Measurements from ENCODE around the gene MGRN1.

The MGRN1 gene

DNA sequence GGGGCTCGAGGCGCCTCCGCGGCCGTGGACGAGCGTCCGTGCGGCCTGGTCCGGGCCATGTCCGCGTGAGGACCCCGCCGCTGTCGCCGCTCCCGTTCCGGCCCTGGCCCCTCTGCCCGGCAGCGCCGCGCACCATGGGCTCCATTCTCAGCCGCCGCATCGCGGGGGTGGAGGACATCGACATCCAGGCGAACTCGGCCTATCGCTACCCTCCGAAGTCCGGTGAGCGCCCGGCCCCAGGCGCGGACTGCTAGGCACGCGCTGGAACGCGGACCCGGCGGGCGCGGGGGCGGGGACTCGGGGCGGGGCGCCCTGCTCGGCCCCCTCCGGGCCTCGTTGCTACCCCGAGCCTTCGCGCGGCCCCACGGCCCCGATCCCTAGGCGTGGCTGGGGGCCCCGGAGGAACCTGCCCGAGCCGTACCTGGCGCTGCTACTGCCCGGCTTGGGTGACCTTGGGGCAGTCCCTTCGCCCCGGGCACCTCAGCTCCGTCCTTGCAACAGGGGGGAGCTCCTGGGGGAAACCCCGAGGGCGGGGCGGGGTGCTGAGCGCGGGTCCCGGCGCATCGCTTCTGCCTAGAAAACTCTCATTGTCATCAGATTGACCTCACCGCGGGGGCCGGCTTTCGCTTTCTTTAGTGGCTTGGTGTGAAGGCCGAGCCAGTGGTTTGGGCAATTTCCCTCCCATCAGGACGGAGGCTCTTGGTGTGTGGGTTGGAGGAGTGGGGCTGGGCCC lies 367 bp downstream of the MGRN1 start:
- peaks cover 7% of the 10 kb centered on the region for H3K4me1 ChIP-seq (ENCODE audit: control insufficient read depth, insufficient read depth, low read length)
- 0% methylated on average over 80 of the region's 80 CpGs for whole genome bisulfite sequencing, 2 experiments

DNA sequence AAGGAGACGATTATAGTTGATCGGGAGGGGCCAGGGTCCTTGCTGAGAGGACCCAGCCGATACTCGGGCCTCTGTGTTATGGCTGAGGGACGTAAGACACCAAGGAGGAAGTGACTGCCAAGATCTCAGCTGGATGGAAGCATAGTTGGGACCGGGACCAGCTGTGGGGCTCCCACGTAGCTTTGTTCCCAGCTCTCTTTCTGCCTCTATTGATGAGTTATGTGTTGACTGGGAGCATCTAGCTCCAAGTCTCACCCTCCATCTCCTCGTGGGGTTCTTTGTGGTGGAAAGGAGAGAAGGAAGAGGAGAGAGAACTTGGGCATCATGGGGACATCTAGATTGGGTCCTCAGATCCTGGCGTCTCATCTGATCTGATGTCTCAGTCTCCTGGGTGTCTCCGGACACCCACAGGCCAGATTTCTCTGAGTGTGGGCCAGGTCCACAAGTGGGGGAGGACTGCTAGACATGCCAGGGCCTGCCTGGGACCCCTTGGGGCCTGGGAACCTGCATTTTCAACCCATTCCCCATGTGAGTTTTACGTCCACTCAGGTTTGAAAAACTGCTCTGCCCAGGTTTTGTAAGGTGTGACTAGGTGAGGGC lies 1.0 kb downstream of the MGRN1 start:
- 19 to 22% methylated on average over 11 of the region's 11 CpGs for WGBS, 2 experiments
- H3K4me3 ChIP-seq (ENCODE audit: insufficient read depth, low read depth, low read length): peak overlapping the region; percentile 72
- H3K9me3 ChIP-seq (ENCODE audit: control insufficient read depth, low read length): no peaks in the 10 kb centered on the region
- no peak overlapping the region for H3K27ac ChIP-seq (ENCODE audit: insufficient read depth, low read depth, low read length, poor library complexity, severe bottlenecking)
- no peaks in the 10 kb centered on the region for H3K36me3 ChIP-seq (ENCODE audit: control insufficient read depth, insufficient read depth, low read length)
- H3K27me3 ChIP-seq (ENCODE audit: control insufficient read depth, insufficient read depth, low read length, poor library complexity, severe bottlenecking): no peaks in the 10 kb centered on the region
- H3K4me1 ChIP-seq (ENCODE audit: control insufficient read depth, insufficient read depth, low read length): peaks cover 7% of the 10 kb centered on the region

More for the DNA sequence above, 367 bp downstream of the MGRN1 start:
- H3K27ac ChIP-seq (ENCODE audit: insufficient read depth, low read depth, low read length, poor library complexity, severe bottlenecking): peak overlapping the region; percentile 76
- no peaks in the 10 kb centered on the region for H3K36me3 ChIP-seq (ENCODE audit: control insufficient read depth, insufficient read depth, low read length)
- no peaks in the 10 kb centered on the region for H3K27me3 ChIP-seq (ENCODE audit: control insufficient read depth, insufficient read depth, low read length, poor library complexity, severe bottlenecking)
- peak overlapping the region; percentile 72 for H3K4me3 ChIP-seq (ENCODE audit: insufficient read depth, low read depth, low read length)
- H3K9me3 ChIP-seq (ENCODE audit: control insufficient read depth, low read length): no peaks in the 10 kb centered on the region

DNA sequence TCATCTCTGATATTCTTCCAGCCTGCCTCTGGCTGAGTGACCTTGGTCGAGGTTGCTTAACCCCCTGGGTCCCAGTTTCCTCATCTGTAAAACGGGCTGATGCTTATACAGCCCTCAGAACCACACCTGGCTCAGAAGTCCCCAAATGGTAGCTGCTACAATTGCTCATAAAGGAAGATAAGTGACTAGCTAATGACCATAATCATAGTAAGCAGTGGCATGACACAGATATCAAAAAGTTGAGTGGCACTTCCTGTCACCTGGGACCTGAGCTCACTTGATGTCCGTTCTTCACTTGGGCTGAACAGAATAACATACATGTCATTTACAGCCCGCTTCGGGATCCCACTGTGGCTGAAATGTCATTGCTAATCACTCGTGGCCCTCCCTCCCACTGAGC lies 1.8 kb downstream of the MGRN1 start:
- Histone ChIP-seq H3K4me3 (ENCODE audit: insufficient read depth, low read depth, low read length) (peak overlapping the region; percentile 72), H3K27ac (ENCODE audit: insufficient read depth, low read depth, low read length, poor library complexity, severe bottlenecking) (no peak overlapping the region), H3K27me3 (ENCODE audit: control insufficient read depth, insufficient read depth, low read length, poor library complexity, severe bottlenecking) (no peaks in the 10 kb centered on the region), H3K9me3 (ENCODE audit: control insufficient read depth, low read length) (peaks cover 2% of the 10 kb centered on the region), H3K4me1 (ENCODE audit: control insufficient read depth, insufficient read depth, low read length) (peaks cover 7% of the 10 kb centered on the region), H3K36me3 (ENCODE audit: control insufficient read depth, insufficient read depth, low read length) (no peaks in the 10 kb centered on the region)
- 74 to 80% methylated on average over 6 of the region's 6 CpGs for WGBS, 2 experiments

DNA sequence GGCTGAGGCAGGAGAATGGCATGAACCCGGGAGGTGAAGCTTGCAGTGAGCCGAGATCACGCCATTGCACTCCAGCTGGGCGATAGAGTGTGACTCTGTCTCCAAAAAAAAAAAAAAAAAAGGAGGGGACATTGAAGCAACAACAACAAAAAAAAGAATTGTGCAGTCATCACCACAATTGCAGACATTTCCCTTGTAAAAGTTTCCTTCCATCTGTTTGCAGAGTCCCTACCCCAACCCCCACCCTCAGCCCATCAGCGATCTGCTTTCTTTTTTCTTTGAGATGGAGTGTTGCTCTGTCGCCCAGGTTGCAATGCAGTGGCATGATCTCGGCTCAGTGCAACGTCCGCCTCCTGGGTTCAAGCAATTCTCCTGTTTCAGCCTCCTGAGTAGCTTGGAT lies 3.7 kb downstream of the MGRN1 start:
- H3K4me3 ChIP-seq (ENCODE audit: insufficient read depth, low read depth, low read length): no peak overlapping the region
- no peaks in the 10 kb centered on the region for H3K36me3 ChIP-seq (ENCODE audit: control insufficient read depth, insufficient read depth, low read length)
- no peaks in the 10 kb centered on the region for H3K27me3 ChIP-seq (ENCODE audit: control insufficient read depth, insufficient read depth, low read length, poor library complexity, severe bottlenecking)
- H3K27ac ChIP-seq (ENCODE audit: insufficient read depth, low read depth, low read length, poor library complexity, severe bottlenecking): no peak overlapping the region
- 92 to 93% methylated on average over 9 of the region's 9 CpGs for WGBS, 2 experiments
- H3K4me1 ChIP-seq (ENCODE audit: control insufficient read depth, insufficient read depth, low read length): peaks cover 7% of the 10 kb centered on the region
- peaks cover 2% of the 10 kb centered on the region for H3K9me3 ChIP-seq (ENCODE audit: control insufficient read depth, low read length)

DNA sequence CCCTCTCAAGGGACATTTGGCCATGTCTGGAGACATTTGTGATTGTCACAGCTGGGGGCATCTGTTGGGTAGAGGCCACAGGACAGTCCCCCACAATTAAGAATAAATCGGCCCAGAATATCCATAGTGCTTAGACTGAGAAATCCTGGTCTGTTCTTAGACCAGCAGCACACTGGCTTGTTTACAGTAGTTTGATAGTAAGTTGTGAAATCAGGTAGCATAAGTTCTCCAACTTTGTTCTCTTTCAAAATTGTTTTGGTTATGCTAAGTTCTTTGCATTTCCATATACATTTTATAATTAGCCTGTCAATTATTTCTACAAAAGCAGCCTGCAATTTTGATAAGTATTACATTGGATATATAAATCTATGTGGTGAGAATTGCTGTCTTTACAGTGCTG lies 6.8 kb downstream of the MGRN1 start:
- Histone ChIP-seq H3K4me3 (ENCODE audit: insufficient read depth, low read depth, low read length) (no peak overlapping the region), H3K36me3 (ENCODE audit: control insufficient read depth, insufficient read depth, low read length) (no peaks in the 10 kb centered on the region), H3K27ac (ENCODE audit: insufficient read depth, low read depth, low read length, poor library complexity, severe bottlenecking) (no peak overlapping the region), H3K4me1 (ENCODE audit: control insufficient read depth, insufficient read depth, low read length) (no peaks in the 10 kb centered on the region), H3K9me3 (ENCODE audit: control insufficient read depth, low read length) (peaks cover 2% of the 10 kb centered on the region), H3K27me3 (ENCODE audit: control insufficient read depth, insufficient read depth, low read length, poor library complexity, severe bottlenecking) (no peaks in the 10 kb centered on the region)
- 93 to 100% methylated on average over 1 of the region's 1 CpG for WGBS, 2 experiments

DNA sequence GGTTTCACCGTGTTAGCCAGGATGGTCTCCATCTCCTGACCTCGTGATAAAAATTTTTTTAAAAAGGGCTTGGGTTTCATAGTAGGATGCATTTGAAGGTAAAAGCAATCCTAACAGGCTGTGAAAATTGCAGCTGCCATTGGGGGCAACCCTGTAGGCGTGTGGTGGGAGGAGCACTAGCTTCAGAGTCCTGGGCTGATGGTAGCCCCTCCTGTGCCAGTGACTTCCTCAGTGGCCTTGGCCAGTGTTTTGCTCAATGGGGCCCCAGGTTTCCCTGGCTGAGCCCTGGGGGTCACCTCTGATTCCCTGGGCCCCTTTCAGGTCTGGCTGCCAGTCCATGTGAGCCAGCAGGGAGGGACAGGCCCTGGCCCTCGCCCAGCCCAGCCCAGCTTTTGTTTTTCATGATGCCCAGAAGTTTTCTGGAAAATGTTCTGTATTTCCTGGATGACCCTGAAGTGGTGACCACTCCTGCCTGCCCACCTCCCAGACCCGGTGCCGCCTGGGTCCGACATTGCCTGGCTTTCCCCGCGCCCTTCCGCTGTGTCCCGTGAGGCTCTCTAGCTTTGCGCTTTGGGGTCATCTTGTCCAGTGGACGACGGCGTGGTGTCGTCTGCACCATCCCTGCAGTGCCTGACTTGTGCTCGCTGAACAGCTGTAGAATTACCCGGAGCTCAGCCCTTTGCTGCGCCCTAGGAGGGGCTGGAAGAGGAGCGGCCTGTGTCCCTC lies 9.4 kb downstream of the MGRN1 start:
- Histone ChIP-seq H3K9me3 (ENCODE audit: control insufficient read depth, low read length) (peaks cover 2% of the 10 kb centered on the region), H3K4me3 (ENCODE audit: insufficient read depth, low read depth, low read length) (no peak overlapping the region), H3K27ac (ENCODE audit: insufficient read depth, low read depth, low read length, poor library complexity, severe bottlenecking) (no peak overlapping the region), H3K4me1 (ENCODE audit: control insufficient read depth, insufficient read depth, low read length) (no peaks in the 10 kb centered on the region), H3K27me3 (ENCODE audit: control insufficient read depth, insufficient read depth, low read length, poor library complexity, severe bottlenecking) (no peaks in the 10 kb centered on the region), H3K36me3 (ENCODE audit: control insufficient read depth, insufficient read depth, low read length) (no peaks in the 10 kb centered on the region)
- 96% methylated on average over 20 of the region's 20 CpGs for WGBS, 2 experiments

DNA sequence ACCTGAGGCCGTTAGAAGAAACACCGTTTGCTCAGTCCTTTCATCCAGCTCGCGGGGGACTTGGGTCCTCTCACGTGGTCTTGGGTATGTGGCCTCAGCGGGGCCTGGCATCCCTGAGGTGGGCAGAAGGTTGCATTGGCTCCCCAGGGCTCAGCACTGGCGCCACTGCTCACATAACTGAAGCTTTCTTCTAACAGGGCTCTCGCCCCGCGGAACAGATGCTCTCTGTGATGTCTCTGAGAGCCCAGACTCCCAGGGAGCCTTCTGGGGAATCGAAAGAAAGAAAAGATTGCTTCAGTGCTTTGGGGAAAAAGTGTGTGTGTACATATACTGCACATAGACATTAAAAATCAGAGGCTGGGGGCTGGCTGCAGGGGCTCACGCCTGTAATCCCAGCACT lies 10.1 kb downstream of the MGRN1 start:
- WGBS, 2 experiments: 96 to 97% methylated on average over 12 of the region's 12 CpGs
- no peak overlapping the region for H3K27ac ChIP-seq (ENCODE audit: insufficient read depth, low read depth, low read length, poor library complexity, severe bottlenecking)
- no peaks in the 10 kb centered on the region for H3K4me1 ChIP-seq (ENCODE audit: control insufficient read depth, insufficient read depth, low read length)

DNA sequence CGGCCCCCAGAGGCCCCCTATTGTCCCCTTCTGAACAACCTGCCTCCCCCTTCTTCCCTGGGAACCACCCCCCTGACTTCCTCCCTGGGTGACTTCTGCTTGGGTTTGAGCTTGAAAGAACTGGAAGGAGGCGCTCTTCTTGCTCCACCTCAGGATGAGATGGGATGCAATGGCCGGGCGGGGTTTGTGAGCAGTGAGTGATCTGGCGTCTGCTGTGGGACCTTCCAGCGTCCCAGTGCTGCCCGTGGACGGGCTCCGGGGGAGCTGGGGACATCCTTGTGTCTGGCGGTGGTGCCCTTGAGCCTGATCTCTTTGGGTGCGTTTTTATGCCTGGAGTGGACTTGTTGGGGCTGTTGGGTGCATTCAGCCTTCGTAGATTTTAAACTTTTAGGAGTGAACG lies 11.6 kb downstream of the MGRN1 start:
- Histone ChIP-seq H3K9me3 (ENCODE audit: control insufficient read depth, low read length) (peaks cover 2% of the 10 kb centered on the region), H3K27ac (ENCODE audit: insufficient read depth, low read depth, low read length, poor library complexity, severe bottlenecking) (no peak overlapping the region), H3K27me3 (ENCODE audit: control insufficient read depth, insufficient read depth, low read length, poor library complexity, severe bottlenecking) (no peaks in the 10 kb centered on the region), H3K4me1 (ENCODE audit: control insufficient read depth, insufficient read depth, low read length) (no peaks in the 10 kb centered on the region), H3K4me3 (ENCODE audit: insufficient read depth, low read depth, low read length) (no peak overlapping the region), H3K36me3 (ENCODE audit: control insufficient read depth, insufficient read depth, low read length) (no peaks in the 10 kb centered on the region)
- WGBS, 2 experiments: 94 to 95% methylated on average over 13 of the region's 13 CpGs

More for the DNA sequence above, 10.1 kb downstream of the MGRN1 start:
- Histone ChIP-seq H3K27me3 (ENCODE audit: control insufficient read depth, insufficient read depth, low read length, poor library complexity, severe bottlenecking) (no peaks in the 10 kb centered on the region), H3K36me3 (ENCODE audit: control insufficient read depth, insufficient read depth, low read length) (no peaks in the 10 kb centered on the region), H3K9me3 (ENCODE audit: control insufficient read depth, low read length) (peaks cover 2% of the 10 kb centered on the region), H3K4me3 (ENCODE audit: insufficient read depth, low read depth, low read length) (no peak overlapping the region)

DNA sequence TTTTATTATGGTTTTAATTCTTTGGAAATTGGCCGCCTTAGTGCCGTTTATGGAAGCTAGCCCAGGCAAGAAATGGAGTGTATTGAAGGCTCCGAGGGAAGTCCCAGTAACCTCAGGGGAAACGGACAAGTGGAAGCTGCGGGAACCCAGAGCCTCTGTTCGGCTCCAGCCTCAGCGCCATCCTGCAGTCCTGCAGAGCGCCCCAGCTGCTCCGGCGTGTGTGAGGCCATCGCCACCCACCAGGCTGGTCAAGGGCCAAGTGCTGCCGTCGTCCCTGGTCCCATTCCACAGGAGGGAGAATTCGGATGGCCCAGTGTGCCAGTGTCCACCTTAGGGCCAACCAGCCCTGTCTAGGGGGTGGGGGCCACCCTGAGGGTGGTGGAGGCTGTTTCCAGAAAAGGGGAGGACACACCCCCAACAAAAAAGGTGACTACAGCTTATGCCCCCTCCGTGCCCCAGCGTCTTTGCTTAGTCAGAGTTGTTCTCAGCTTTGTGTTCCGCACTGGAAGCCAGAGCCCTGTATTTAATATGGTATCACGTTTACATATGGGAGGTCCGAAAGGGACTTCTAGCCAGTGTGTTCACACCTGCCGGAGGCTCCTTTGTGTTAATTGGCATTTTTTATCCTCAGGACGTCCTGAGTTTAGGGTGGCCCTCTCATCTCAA lies 13.0 kb downstream of the MGRN1 start:
- H3K36me3 ChIP-seq (ENCODE audit: control insufficient read depth, insufficient read depth, low read length): no peaks in the 10 kb centered on the region
- H3K4me1 ChIP-seq (ENCODE audit: control insufficient read depth, insufficient read depth, low read length): no peaks in the 10 kb centered on the region
- WGBS, 2 experiments: 94 to 95% methylated on average over 21 of the region's 21 CpGs
- H3K4me3 ChIP-seq (ENCODE audit: insufficient read depth, low read depth, low read length): no peak overlapping the region
- H3K9me3 ChIP-seq (ENCODE audit: control insufficient read depth, low read length): no peaks in the 10 kb centered on the region
- H3K27me3 ChIP-seq (ENCODE audit: control insufficient read depth, insufficient read depth, low read length, poor library complexity, severe bottlenecking): no peaks in the 10 kb centered on the region
- H3K27ac ChIP-seq (ENCODE audit: insufficient read depth, low read depth, low read length, poor library complexity, severe bottlenecking): no peak overlapping the region

Measured in ectodermal cell (in vitro differentiated cells).